T-helper 1 cell treated with Interleukin-12 subunit alpha and Interleukin-12 subunit beta and Interleukin-4 antibody, amounts not matched to agents 30 ng/mL and 1 ng/mL, for 36 hours (primary cell): ENCODE results near the gene HSH2D. TPM values are rescaled to one million over a fixed set of nuclear protein-coding genes. Genes with fewer than 3 reads are reported as not detected.

Experiments used
- intact Hi-C: fragments of 100-400 bp; cut with micrococcal nuclease; formaldehyde crosslinking; loops from one replicate; pipeline ENCODE4 v1.15.1; 2024
- total RNA-seq: library from RNA; stranded (reverse); gene quantifications from 2 replicates; pipeline ENCODE4 v1.2.3, GENCODE V29; 2022

HSH2D gene
- total RNA-seq, 1 donor from 2014 or later, result 60.5 TPM

GRCh38 chr19:16119075-16119857 is 24.2 kb upstream of the HSH2D start:
- intact Hi-C loops, result loop anchor here (1.0 to 10.0 kb wide), 9 partner anchors 8 to 684 kb away; partner anchors contain the start of genes FAM32A, HSH2D, RAB8A and RASAL3

- intact Hi-C loops, result no loop called here
Measured at GRCh38 chr19:16121141-16121540, 22.3 kb upstream of the HSH2D start.

- intact Hi-C loops, result no loop called here
Measured at GRCh38 chr19:16121967-16122366, 21.5 kb upstream of the HSH2D start.

- intact Hi-C loops, result no loop called here
Measured at GRCh38 chr19:16124953-16125352, 18.5 kb upstream of the HSH2D start.

- intact Hi-C loops, result no loop called here
Measured at GRCh38 chr19:16125737-16126495, 17.6 kb upstream of the HSH2D start.

GRCh38 chr19:16127080-16127479 is 16.4 kb upstream of the HSH2D start:
- intact Hi-C loops, result no loop called here

GRCh38 chr19:16127776-16128371 is 15.6 kb upstream of the HSH2D start:
- intact Hi-C loops, result no loop called here

- intact Hi-C loops, result no loop called here
Measured at GRCh38 chr19:16131648-16132047, 11.8 kb upstream of the HSH2D start.

GRCh38 chr19:16133818-16134217 is 9.7 kb upstream of the HSH2D start:
- intact Hi-C loops, result no loop called here

- intact Hi-C loops, result no loop called here
Measured at GRCh38 chr19:16134510-16134909, 9.0 kb upstream of the HSH2D start.

GRCh38 chr19:16135430-16136127 is 7.9 kb upstream of the HSH2D start:
- intact Hi-C loops, result no loop called here

- intact Hi-C loops, result no loop called here
Measured at GRCh38 chr19:16136185-16136999, 7.1 kb upstream of the HSH2D start.

- intact Hi-C loops, result no loop called here
Measured at GRCh38 chr19:16139752-16140151, 3.7 kb upstream of the HSH2D start.

GRCh38 chr19:16141043-16141442 is 2.4 kb upstream of the HSH2D start:
- intact Hi-C loops, result no loop called here

GRCh38 chr19:16142032-16142580 is 1.4 kb upstream of the HSH2D start:
- intact Hi-C loops, result loop anchor here (2.0 kb wide), 1 partner anchor 63 kb away; no protein-coding TSS in a partner anchor

GRCh38 chr19:16144216-16144581 is 714 bp downstream of the HSH2D start:
- intact Hi-C loops, result no loop called here

GRCh38 chr19:16146112-16146511 is 2.6 kb downstream of the HSH2D start:
- intact Hi-C loops, result no loop called here

- intact Hi-C loops, result no loop called here
Measured at GRCh38 chr19:16148443-16149229, 5.2 kb downstream of the HSH2D start.

- intact Hi-C loops, result no loop called here
Measured at GRCh38 chr19:16153582-16154336, 10.3 kb downstream of the HSH2D start.
